NCI-H187 (cell line): ENCODE results near the gene SND1.

Experiments used
- DNase-seq, 2 experiments: peaks; one replicate each; lab custom pipeline; 2025; lab: John Stamatoyannopoulos, UW

SND1 gene

GRCh38 chr7:128041203-128041602 lies 389.2 kb downstream of the SND1 start:
- no peak for DNase-seq

GRCh38 chr7:128042012-128042411 lies 390.0 kb downstream of the SND1 start:
- no peak for DNase-seq

- no peak for DNase-seq
Measured at GRCh38 chr7:128044064-128044463, 392.1 kb downstream of the SND1 start.

- no peak for DNase-seq
Measured at GRCh38 chr7:128045158-128045557, 393.2 kb downstream of the SND1 start.

- no peak for DNase-seq
Measured at GRCh38 chr7:128045766-128046165, 393.8 kb downstream of the SND1 start.

- DNase-seq: no peak
Measured at GRCh38 chr7:128052404-128052803, 400.4 kb downstream of the SND1 start.

GRCh38 chr7:128053023-128053422 lies 401.0 kb downstream of the SND1 start:
- peak; percentile 39 to 46 for DNase-seq

- DNase-seq: no peak
Measured at GRCh38 chr7:128053991-128054390, 402.0 kb downstream of the SND1 start.

- DNase-seq: no peak
Measured at GRCh38 chr7:128054511-128054910, 402.5 kb downstream of the SND1 start.

- DNase-seq: no peak
Measured at GRCh38 chr7:128055637-128056036, 403.6 kb downstream of the SND1 start.

GRCh38 chr7:128056901-128057300 lies 404.9 kb downstream of the SND1 start:
- DNase-seq: no peak

GRCh38 chr7:128057909-128058308 lies 405.9 kb downstream of the SND1 start:
- no peak for DNase-seq

GRCh38 chr7:128059143-128059988 lies 407.4 kb downstream of the SND1 start:
- no peak for DNase-seq

GRCh38 chr7:128060018-128060417 lies 408.0 kb downstream of the SND1 start:
- DNase-seq: no peak

GRCh38 chr7:128063088-128063487 lies 411.1 kb downstream of the SND1 start:
- no peak for DNase-seq

GRCh38 chr7:128065872-128066271 lies 413.9 kb downstream of the SND1 start:
- no peak for DNase-seq

- no peak for DNase-seq
Measured at GRCh38 chr7:128066395-128066794, 414.4 kb downstream of the SND1 start.

GRCh38 chr7:128066858-128067257 lies 414.9 kb downstream of the SND1 start:
- DNase-seq: no peak

- DNase-seq: no peak
Measured at GRCh38 chr7:128067983-128068382, 416.0 kb downstream of the SND1 start.

GRCh38 chr7:128068785-128069184 lies 416.8 kb downstream of the SND1 start:
- DNase-seq: no peak

- no peak for DNase-seq
Measured at GRCh38 chr7:128069373-128070364, 417.7 kb downstream of the SND1 start.

GRCh38 chr7:128071376-128071775 lies 419.4 kb downstream of the SND1 start:
- DNase-seq: no peak

- no peak for DNase-seq
Measured at GRCh38 chr7:128071801-128072200, 419.8 kb downstream of the SND1 start.
